K562 (cell line): ENCODE measurements around the gene SETMAR. TPM values are rescaled to one million over a fixed set of nuclear protein-coding genes. Genes with fewer than 3 reads are reported as not detected.

Source experiments
- CREM ChIP-seq: IDR thresholded peaks from 2 replicates; pipeline ENCODE4 v1.6.1; 2014; ENCODE audit warnings: antibody characterized with exemption, low read depth
- CSDE1 ChIP-seq, 2 experiments: fragments of 450-650 bp; IDR thresholded peaks; 2 replicates each; pipeline ENCODE4 v1.6.1; 2016; ENCODE audit warnings: mild to moderate bottlenecking in 1 of 2
- CTBP1 ChIP-seq: fragments of 450-650 bp; IDR thresholded peaks from 2 replicates; pipeline ENCODE4 v1.6.1; 2016; ENCODE audit warnings: borderline replicate concordance
- CTCFL ChIP-seq: IDR thresholded peaks from 2 replicates; pipeline ENCODE4 v1.6.1; 2011; ENCODE audit warnings: borderline replicate concordance, low read depth, mild to moderate bottlenecking, moderate library complexity, low read length; ENCODE audit not compliant: insufficient read depth, poor library complexity, severe bottlenecking
- DPF2 ChIP-seq: fragments of 450-650 bp; IDR thresholded peaks from 2 replicates; pipeline ENCODE4 v1.6.1; 2016
- ELF1 ChIP-seq: fragments of 200-800 bp; sonication (Bioruptor generic); IDR thresholded peaks from 2 replicates; pipeline ENCODE4 v1.6.1; 2016; ENCODE audit warnings: missing genetic modification characterization, missing compliant biosample characterization
- ELF4 ChIP-seq: fragments of 450-650 bp; formaldehyde crosslinking; IDR thresholded peaks from 2 replicates; pipeline ENCODE4 v1.4.0; 2022; ENCODE audit warnings: missing genetic modification characterization
- ETV5 ChIP-seq: sonication (generic); formaldehyde crosslinking; IDR thresholded peaks from 2 replicates; pipeline ENCODE4 v1.4.0; 2020; ENCODE audit warnings: low read depth, mild to moderate bottlenecking, missing genetic modification reagents
- HDAC6 ChIP-seq: IDR thresholded peaks from 2 replicates; pipeline ENCODE4 v1.6.1; 2012; ENCODE audit warnings: low read depth, mild to moderate bottlenecking, control low read depth, inconsistent platforms, low read length, moderate library complexity
- HNRNPUL1 ChIP-seq: fragments of 200-400 bp; formaldehyde crosslinking; IDR thresholded peaks from 2 replicates; pipeline ENCODE4 v1.6.1; 2017; ENCODE audit warnings: low read length
- KAT8 ChIP-seq: fragments of 450-650 bp; IDR thresholded peaks from 2 replicates; pipeline ENCODE4 v1.6.1; 2016; ENCODE audit warnings: low read depth, mild to moderate bottlenecking
- MAFG ChIP-seq: fragments of 450-650 bp; conservative IDR thresholded peaks from 2 replicates; pipeline ENCODE4 v1.6.1; 2016; ENCODE audit warnings: missing genetic modification characterization, missing compliant biosample characterization
- NBN ChIP-seq: fragments of 450-650 bp; IDR thresholded peaks from 2 replicates; pipeline ENCODE4 v1.6.1; 2016; ENCODE audit warnings: low read depth, mild to moderate bottlenecking
- NR2F6 ChIP-seq: fragments of 450-650 bp; formaldehyde crosslinking; IDR thresholded peaks from 2 replicates; pipeline ENCODE4 v1.4.0; 2020; ENCODE audit warnings: mild to moderate bottlenecking
- POLR2B ChIP-seq: fragments of 450-650 bp; IDR thresholded peaks from 2 replicates; pipeline ENCODE4 v1.6.1; 2018; ENCODE audit warnings: low read depth; ENCODE audit not compliant: partially characterized antibody
- SMARCB1 ChIP-seq: IDR thresholded peaks from 2 replicates; pipeline ENCODE4 v1.6.1; 2011; ENCODE audit warnings: improper control_type of control experiment, low read depth; ENCODE audit not compliant: insufficient read length
- SP2 ChIP-seq: IDR thresholded peaks from 2 replicates; pipeline ENCODE4 v1.6.1; 2011; ENCODE audit warnings: mild to moderate bottlenecking, low read depth, low read length, moderate library complexity; ENCODE audit not compliant: poor library complexity, severe bottlenecking; ENCODE audit errors: extremely low read depth
- ZFP30 ChIP-seq: fragments of 250-450 bp; sonication (Bioruptor Pico); IDR thresholded peaks from 2 replicates; pipeline ENCODE4 v1.8.0; 2022; ENCODE audit warnings: moderate library complexity, mild to moderate bottlenecking, inconsistent platforms, borderline replicate concordance
- ZNF184 ChIP-seq: sonication (generic); formaldehyde crosslinking; IDR thresholded peaks from 2 replicates; pipeline ENCODE4 v1.5.0; 2020; ENCODE audit warnings: missing genetic modification reagents
- ZNF217 ChIP-seq: sonication (generic); formaldehyde crosslinking; IDR thresholded peaks from 2 replicates; pipeline ENCODE4 v1.8.0; 2022; ENCODE audit warnings: mild to moderate bottlenecking, missing genetic modification reagents
- ZNF24 ChIP-seq: fragments of 450-650 bp; IDR thresholded peaks from 2 replicates; pipeline ENCODE4 v1.6.1; 2016
- ZNF3 ChIP-seq: fragments of 250-450 bp; sonication (Bioruptor Pico); IDR thresholded peaks from 2 replicates; pipeline ENCODE4 v1.5.0; 2021; ENCODE audit warnings: mild to moderate bottlenecking, moderate library complexity
- ZNF695 ChIP-seq: fragments of 450-650 bp; formaldehyde crosslinking; IDR thresholded peaks from 2 replicates; pipeline ENCODE4 v1.4.0; 2020; ENCODE audit warnings: mild to moderate bottlenecking, moderate library complexity
- polyA plus RNA-seq, 8 experiments: library from polyadenylated mRNA; depleted of rRNA in 4 of 8; stranded (reverse) in 5 of 8; unstranded in 3 of 8; fragments of >200 nt; fragmentation: Nextera tagmentation in 2 of 8; fragmentation: Illumina TruSeq in 1 of 8; extraction: Ambion mirVana in 2 of 8; extraction: Trizol in 1 of 8; gene quantifications; 2 replicates each; pipeline versions ENCODE4 v1.2.1 to v1.2.3, GENCODE V29; 2011 to 2014; ENCODE audit warnings: inconsistent platforms in 1 of 8, missing spikeins in 1 of 8
- total RNA-seq, 7 experiments: library from RNA; depleted of rRNA in 6 of 7; stranded (reverse); fragments of >200 nt in 6 of 7; fragmentation: Illumina TruSeq in 2 of 7; extraction: Trizol in 2 of 7; gene quantifications; 2 replicates each; pipeline versions ENCODE4 v1.2.1 to v1.2.3, GENCODE V29; 2011 to 2021; ENCODE audit warnings: low replicate concordance in 1 of 7
- TF ChIP-seq, protein P1 (sequence below): fragments of 250-450 bp; sonication (Bioruptor Pico); IDR thresholded peaks from 2 replicates; pipeline ENCODE4 v1.4.0; 2020; ENCODE audit warnings: mild to moderate bottlenecking

Gene SETMAR
- total and polyA plus RNA-seq, 9 of the 15 experiments (the other 6 are each of a cell fraction or from before 2014, with no cell fraction given), result 5.5 to 25.1 (median 18.2) TPM

GRCh38 chr3:4323246-4324027, 20.3 kb downstream of the SETMAR start (continued):
- TF ChIP-seq, protein P1, sequence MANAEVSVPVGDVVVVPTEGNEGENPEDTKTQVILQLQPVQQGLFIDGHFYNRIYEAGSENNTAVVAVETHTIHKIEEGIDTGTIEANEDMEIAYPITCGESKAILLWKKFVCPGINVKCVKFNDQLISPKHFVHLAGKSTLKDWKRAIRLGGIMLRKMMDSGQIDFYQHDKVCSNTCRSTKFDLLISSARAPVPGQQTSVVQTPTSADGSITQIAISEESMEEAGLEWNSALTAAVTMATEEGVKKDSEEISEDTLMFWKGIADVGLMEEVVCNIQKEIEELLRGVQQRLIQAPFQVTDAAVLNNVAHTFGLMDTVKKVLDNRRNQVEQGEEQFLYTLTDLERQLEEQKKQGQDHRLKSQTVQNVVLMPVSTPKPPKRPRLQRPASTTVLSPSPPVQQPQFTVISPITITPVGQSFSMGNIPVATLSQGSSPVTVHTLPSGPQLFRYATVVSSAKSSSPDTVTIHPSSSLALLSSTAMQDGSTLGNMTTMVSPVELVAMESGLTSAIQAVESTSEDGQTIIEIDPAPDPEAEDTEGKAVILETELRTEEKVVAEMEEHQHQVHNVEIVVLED (CRISPR knock-in tag), result 0 out of 2 replicates have a peak, but pooled peaks have one; percentile 12
- TF ChIP-seq ELF1 (tag), result no peak
- TF ChIP-seq NBN, result no peak
- no peak for TF ChIP-seq ZNF695 (CRISPR knock-in tag)
- TF ChIP-seq ETV5, result no peak
- no peak for TF ChIP-seq SP2
- TF ChIP-seq CTBP1, result peak; percentile 47; the same call in 1 of the 2 replicates
- no peak for TF ChIP-seq CSDE1 (IDR thresholded peaks at IDR 0.05)
- TF ChIP-seq ZNF3 (CRISPR knock-in tag), result no peak
- no peak for TF ChIP-seq ELF4 (CRISPR knock-in tag)
- TF ChIP-seq ZNF217 (CRISPR knock-in tag), result no peak
- TF ChIP-seq KAT8, result no peak
- peak; percentile 72 for TF ChIP-seq MAFG
- no peak for TF ChIP-seq CREM
- TF ChIP-seq ZNF184, result no peak
- TF ChIP-seq HDAC6, result no peak
- TF ChIP-seq DPF2, result peak; percentile 37; the same call in 1 of the 2 replicates
- no peak for TF ChIP-seq HNRNPUL1
- TF ChIP-seq ZNF24, result no peak
- no peak for TF ChIP-seq SMARCB1
- no peak for TF ChIP-seq CTCFL
- no peak for TF ChIP-seq ZFP30 (CRISPR knock-in tag)
- TF ChIP-seq POLR2B, result no peak
- no peak for TF ChIP-seq NR2F6 (CRISPR knock-in tag)
